ENCODE measurements around the gene PCYT1A. TPM values are rescaled to one million over a fixed set of nuclear protein-coding genes. Genes with fewer than 3 reads are reported as not detected.
"Not testable (repeated sequence)": the region's sequence is repeated elsewhere in the genome, so short reads cannot be mapped to it uniquely, and the experiment has no call there.

PCYT1A gene
- total RNA-seq, 1 experiment from 2014 or later: 52.2 TPM

- Mint-ChIP-seq H3K27me3 (ENCODE audit: insufficient read depth, unreplicated experiment) (no peaks in the 10 kb centered on the region), H3K9me3 (ENCODE audit: unreplicated experiment) (no peaks in the 10 kb centered on the region), H3K27ac (ENCODE audit: unreplicated experiment) (no peak within 1 kb of the TSS), H3K4me1 (ENCODE audit: low read depth, unreplicated experiment) (peaks cover 7% of the 10 kb centered on the region), H3K36me3 (ENCODE audit: insufficient read depth, unreplicated experiment) (no peaks in the 10 kb centered on the region), H3K4me3 (ENCODE audit: unreplicated experiment) (no peak within 1 kb of the TSS)
- H3K36me3 ChIP-seq (ENCODE audit: control insufficient read depth, insufficient read depth, low read length): no peaks in the 10 kb centered on the region
- no peaks in the 10 kb centered on the region for H3K27me3 ChIP-seq (replicated peaks; ENCODE audit: control insufficient read depth, insufficient read depth, low read length)
- DNase-seq: no peak
- no peak within 1 kb of the TSS for H3K4me3 ChIP-seq (ENCODE audit: low read depth, low read length)
- no peaks in the 10 kb centered on the region; the same call in 1 of the 2 replicates for H3K9me3 ChIP-seq
- ChIA-PET CTCF (interaction anchor here (0.6 kb wide), 1 partner anchor 29 kb away, joined by 4 read pairs; no protein-coding TSS in a partner anchor), POLR2A (no interaction called here)
- intact Hi-C loops (cut with micrococcal nuclease; ENCODE audit: unreplicated experiment): no loop called here
- TF ChIP-seq CTCF (IDR thresholded peaks at IDR 0.05; ENCODE audit: insufficient read depth in 1 of 2, low read depth in 1 of 2, low read length in 1 of 2, severe bottlenecking in 1 of 2, unreplicated experiment in 1 of 2): no peak
- BruUV-seq (replicated peaks): no TSS peak
- peaks cover 9% of the 10 kb centered on the region; the same call in 1 of the 2 replicates for H3K4me1 ChIP-seq
Observed at GRCh38 chr3:196210673-196211556, 76.6 kb downstream of the PCYT1A start, which contains the start of gene ZDHHC19. ZDHHC19 (minus strand) TSS chr3:196211400; CDS start chr3:196211315, 85 bp downstream.

DNA sequence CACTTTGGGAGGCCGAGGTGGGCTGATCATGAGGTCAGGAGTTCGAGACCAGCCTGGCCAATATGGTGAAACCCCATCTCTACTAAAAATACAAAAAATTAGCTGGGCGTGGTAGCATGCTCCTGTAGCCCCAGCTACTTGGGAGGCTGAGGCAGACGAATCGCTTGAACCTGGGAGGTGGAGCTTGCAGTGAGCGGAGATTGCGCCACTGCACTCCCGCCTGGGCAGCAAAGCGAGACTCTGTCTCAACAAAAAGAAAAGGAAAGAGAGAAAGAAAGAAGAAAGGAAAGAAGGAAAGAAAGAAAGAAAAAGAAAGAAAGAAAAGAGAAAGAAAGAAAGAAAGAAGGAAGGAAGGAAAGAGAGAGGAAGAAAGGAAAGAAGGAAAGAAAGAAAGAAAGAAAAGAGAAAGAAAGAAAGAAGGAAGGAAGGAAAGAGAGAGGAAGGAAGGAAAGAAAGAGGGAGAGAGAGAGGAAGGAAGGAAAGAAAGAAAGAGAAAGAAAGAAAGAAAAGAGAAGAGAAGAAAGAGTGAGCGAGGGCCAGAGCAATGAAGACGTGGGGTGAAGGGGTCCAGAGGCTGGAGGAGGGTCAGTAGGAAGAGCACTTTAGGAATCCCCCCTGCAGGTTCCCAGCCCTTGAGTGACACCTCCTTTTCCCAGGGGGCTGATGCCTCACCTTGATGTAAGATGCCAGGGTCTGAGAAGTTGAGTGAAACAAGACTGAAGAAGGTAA lies 77.4 kb downstream of the PCYT1A start:
- H3K27me3 ChIP-seq (replicated peaks; ENCODE audit: control insufficient read depth, insufficient read depth, low read length); H3K27ac Mint-ChIP-seq (ENCODE audit: unreplicated experiment); H3K36me3 Mint-ChIP-seq (ENCODE audit: insufficient read depth, unreplicated experiment); H3K9me3 Mint-ChIP-seq (ENCODE audit: unreplicated experiment); H3K4me1 ChIP-seq; BruUV-seq (replicated peaks); H3K27me3 Mint-ChIP-seq (ENCODE audit: insufficient read depth, unreplicated experiment); H3K36me3 ChIP-seq (ENCODE audit: control insufficient read depth, insufficient read depth, low read length); POLR2A ChIA-PET; H3K9me3 ChIP-seq; H3K4me3 Mint-ChIP-seq (ENCODE audit: unreplicated experiment); intact Hi-C loops (cut with micrococcal nuclease; ENCODE audit: unreplicated experiment); H3K4me3 ChIP-seq (ENCODE audit: low read depth, low read length); H3K4me1 Mint-ChIP-seq (ENCODE audit: low read depth, unreplicated experiment); DNase-seq: not testable (repeated sequence)
- CTCF ChIA-PET: interaction anchor here (1.3 kb wide), 1 partner anchor 137 kb away, joined by 4 read pairs; no protein-coding TSS in a partner anchor

DNA sequence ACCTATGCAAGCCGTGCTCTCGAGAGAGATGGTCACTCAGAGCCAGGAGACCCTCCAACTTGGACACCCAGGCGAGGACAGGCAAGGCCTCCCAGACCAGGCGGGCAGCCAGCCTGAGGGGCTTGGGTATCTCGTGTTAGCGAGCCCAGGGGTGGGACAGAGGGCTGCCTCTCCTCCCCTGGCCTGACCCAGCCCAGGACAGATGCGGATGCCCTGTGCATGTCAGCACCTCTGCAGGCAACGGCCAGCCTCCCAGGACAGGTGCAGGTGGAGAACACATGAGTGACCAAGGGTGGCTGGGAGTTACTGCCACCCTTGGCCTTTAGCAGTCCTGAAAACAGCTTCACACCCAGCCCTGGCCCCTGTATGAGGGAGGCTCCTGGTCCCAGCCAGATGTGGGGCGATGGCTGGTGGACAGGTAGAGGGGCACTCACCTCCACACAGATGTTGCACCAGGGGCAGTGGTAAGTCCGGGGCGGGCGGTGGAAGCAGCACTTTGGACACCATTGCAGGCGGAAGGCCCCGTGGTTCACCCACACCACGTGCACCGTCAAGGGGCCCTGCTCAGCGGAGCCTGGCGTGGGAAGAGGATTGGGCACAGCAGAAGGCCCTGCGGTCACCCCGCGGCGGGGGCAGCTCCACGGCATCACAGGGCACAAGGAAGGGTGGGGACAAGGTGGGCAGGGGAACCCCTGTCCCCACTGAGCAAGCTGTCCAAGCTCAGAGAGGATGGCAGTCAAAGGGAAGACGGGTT lies 78.4 kb downstream of the PCYT1A start:
- Histone ChIP-seq H3K27me3 (replicated peaks; ENCODE audit: control insufficient read depth, insufficient read depth, low read length) (no peaks in the 10 kb centered on the region), H3K36me3 (ENCODE audit: control insufficient read depth, insufficient read depth, low read length) (no peaks in the 10 kb centered on the region), H3K9me3 (no peaks in the 10 kb centered on the region; the same call in 1 of the 2 replicates), H3K4me1 (no peaks in the 10 kb centered on the region), H3K4me3 (ENCODE audit: low read depth, low read length) (no peak overlapping the region)
- intact Hi-C loops (cut with micrococcal nuclease; ENCODE audit: unreplicated experiment): no loop called here
- no TSS peak for BruUV-seq (replicated peaks)
- no peak for TF ChIP-seq CTCF (IDR thresholded peaks at IDR 0.05; ENCODE audit: insufficient read depth in 1 of 2, low read depth in 1 of 2, low read length in 1 of 2, severe bottlenecking in 1 of 2, unreplicated experiment in 1 of 2)
- no peak for DNase-seq
- Mint-ChIP-seq H3K27ac (ENCODE audit: unreplicated experiment) (no peak overlapping the region), H3K27me3 (ENCODE audit: insufficient read depth, unreplicated experiment) (no peaks in the 10 kb centered on the region), H3K4me3 (ENCODE audit: unreplicated experiment) (no peak overlapping the region), H3K4me1 (ENCODE audit: low read depth, unreplicated experiment) (peaks cover 2% of the 10 kb centered on the region), H3K9me3 (ENCODE audit: unreplicated experiment) (no peaks in the 10 kb centered on the region), H3K36me3 (ENCODE audit: insufficient read depth, unreplicated experiment) (peaks cover 5% of the 10 kb centered on the region)
- CTCF ChIA-PET: interaction anchor here (1.3 kb wide), 1 partner anchor 136 kb away, joined by 4 read pairs; no protein-coding TSS in a partner anchor
- POLR2A ChIA-PET: no interaction called here

All from Caco-2 (cell line).